PC-3 (cell line): ENCODE measurements around the gene KCNT2.

ENCODE experiments used
- EZH2 ChIP-seq: fragments of 300-600 bp; sonication (generic); IDR thresholded peaks from one replicate; pipeline ENCODE4 v1.6.1; 2017; ENCODE audit warnings: antibody characterized with exemption, mild to moderate bottlenecking, low read length; ENCODE audit not compliant: unreplicated experiment
- EZH2phosphoT487 ChIP-seq: fragments of 300-600 bp; sonication (generic); IDR thresholded peaks from 2 replicates; pipeline ENCODE4 v1.6.1; 2018; ENCODE audit warnings: mild to moderate bottlenecking, antibody characterized with exemption, low read length, borderline replicate concordance

GRCh38 chr1:196178083-196178635, 430.1 kb downstream of the KCNT2 start:
- TF ChIP-seq EZH2phosphoT487 (no peak), EZH2 (no peak)
